PC-9 (cell line): ENCODE measurements around the gene HBA1. TPM values are rescaled to one million over a fixed set of nuclear protein-coding genes. Genes with fewer than 3 reads are reported as not detected.
"Not testable (repeated sequence)": the region's sequence is repeated elsewhere in the genome, so short reads cannot be mapped to it uniquely, and the experiment has no call there.

Experiments used
- BruUV-seq: library from RNA; stranded (reverse); fragments of 400-500 nt; replicated peaks from 2 replicates; lab custom pipeline; 2021; lab: Mats Ljungman, UMichigan
- CTCF ChIA-PET: fragments of 300-600 bp; sonication (Branson Sonifier 250); formaldehyde crosslinking; loops from one replicate; lab custom pipeline; 2022; ENCODE audit warnings: antibody characterized with exemption; lab: Charles Lee
- POLR2A ChIA-PET: fragments of 300-600 bp; sonication (Branson Sonifier 250); formaldehyde crosslinking; loops from one replicate; lab custom pipeline; 2022; ENCODE audit warnings: antibody characterized with exemption; ENCODE audit not compliant: unreplicated experiment; lab: Charles Lee
- DNase-seq, 2 experiments: peaks; one replicate each; pipeline versions ENCODE4 v3.0.0 to v3.0.0-alpha.2; 2015 to 2022; ENCODE audit warnings: mixed read lengths in 1 of 2
- H2AFZ ChIP-seq: fragments of 200-600 bp; sonication (generic); 2 replicates; pipeline ENCODE4 v1.8.1; 2017; ENCODE audit warnings: antibody characterized with exemption
- H3F3A ChIP-seq: fragments of 200-600 bp; sonication (generic); 2 replicates; pipeline ENCODE4 v1.8.1; 2017; ENCODE audit warnings: antibody characterized with exemption, mild to moderate bottlenecking, low read depth; ENCODE audit not compliant: insufficient read depth
- H3K27ac ChIP-seq: fragments of 200-600 bp; sonication (generic); 2 replicates; pipeline ENCODE4 v1.6.1; 2016; ENCODE audit warnings: mixed run types
- H3K27me3 ChIP-seq: fragments of 200-600 bp; sonication (generic); 2 replicates; pipeline ENCODE4 v1.6.1; 2016; ENCODE audit warnings: low read depth, mixed run types; ENCODE audit not compliant: insufficient read depth
- H3K36me3 ChIP-seq: fragments of 200-600 bp; sonication (generic); 2 replicates; pipeline ENCODE4 v1.6.1; 2016; ENCODE audit warnings: low read depth, mixed run types
- H3K4me1 ChIP-seq: fragments of 200-600 bp; sonication (generic); replicated peaks from 2 replicates; pipeline ENCODE4 v1.6.1; 2016; ENCODE audit warnings: mixed run types; ENCODE audit not compliant: insufficient read depth
- H3K4me2 ChIP-seq: fragments of 200-600 bp; sonication (generic); 2 replicates; pipeline ENCODE4 v1.6.1; 2017; ENCODE audit warnings: mixed run types
- H3K4me3 ChIP-seq: fragments of 200-600 bp; sonication (generic); 2 replicates; pipeline ENCODE4 v1.6.1; 2016; ENCODE audit warnings: mixed run types
- H3K79me2 ChIP-seq: fragments of 200-600 bp; sonication (generic); 2 replicates; pipeline ENCODE4 v1.6.1; 2017; ENCODE audit warnings: low read depth, mixed run types
- H3K9me2 ChIP-seq: fragments of 200-600 bp; sonication (generic); 2 replicates; pipeline ENCODE4 v1.8.1; 2017; ENCODE audit warnings: mild to moderate bottlenecking; ENCODE audit not compliant: insufficient read depth
- H3K9me3 ChIP-seq: fragments of 200-600 bp; sonication (generic); 2 replicates; pipeline ENCODE4 v1.8.1; 2016; ENCODE audit warnings: low read depth; ENCODE audit not compliant: insufficient read depth
- H4K20me1 ChIP-seq: fragments of 200-600 bp; sonication (generic); 2 replicates; pipeline ENCODE4 v1.8.1; 2017; ENCODE audit not compliant: insufficient read depth
- CTCF ChIP-seq: fragments of 200-600 bp; sonication (generic); conservative IDR thresholded peaks from 2 replicates; pipeline ENCODE4 v1.6.1; 2017; ENCODE audit warnings: mixed run types, antibody characterized with exemption, mild to moderate bottlenecking, moderate library complexity
- EZH2 ChIP-seq: fragments of 200-600 bp; sonication (generic); IDR thresholded peaks from 2 replicates; pipeline ENCODE4 v1.8.0; 2017; ENCODE audit warnings: antibody characterized with exemption, low read depth
- intact Hi-C: fragments of 100-400 bp; cut with micrococcal nuclease; formaldehyde crosslinking; loops from one replicate; pipeline ENCODE4 v1.10.0; 2022; ENCODE audit not compliant: unreplicated experiment
- total RNA-seq: library from RNA; stranded (reverse); gene quantifications from 2 replicates; pipeline ENCODE4 v1.2.3, GENCODE V29; 2021

The HBA1 gene
- total RNA-seq, 1 experiment from 2014 or later: not detected

- no peak for TF ChIP-seq EZH2
- TF ChIP-seq CTCF: no peak
- BruUV-seq: no TSS peak
- Histone ChIP-seq H3K27me3 (peaks cover 24% of the 10 kb centered on the region), H3K79me2 (no peaks in the 10 kb centered on the region), H3K4me2 (no peak overlapping the region), H3K9me3 (no peaks in the 10 kb centered on the region), H4K20me1 (0 out of 2 replicates have a peak, but pooled peaks cover 5% of the 10 kb centered on the region), H3K4me3 (no peak overlapping the region), H3K4me1 (no peaks in the 10 kb centered on the region), H2AFZ (no peak overlapping the region), H3K36me3 (no peaks in the 10 kb centered on the region), H3F3A (peaks cover 12% of the 10 kb centered on the region), H3K9me2 (no peaks in the 10 kb centered on the region), H3K27ac (no peak overlapping the region)
- intact Hi-C loops: no loop called here
- DNase-seq: no peak
- CTCF ChIA-PET: no interaction called here
- POLR2A ChIA-PET: no interaction called here
Observed at GRCh38 chr16:170788-171187, 5.7 kb upstream of the HBA1 start.

- DNase-seq, H3K36me3 ChIP-seq, H3K9me2 ChIP-seq, H2AFZ ChIP-seq, intact Hi-C loops, H3K4me3 ChIP-seq, H3K9me3 ChIP-seq, BruUV-seq, H3K79me2 ChIP-seq, H4K20me1 ChIP-seq, H3K27ac ChIP-seq, CTCF ChIA-PET, H3K4me2 ChIP-seq, H3K4me1 ChIP-seq, POLR2A ChIA-PET, H3F3A ChIP-seq: not testable (repeated sequence)
- H3K27me3 ChIP-seq: peaks cover 27% of the 10 kb centered on the region
Observed at GRCh38 chr16:172374-172941, 4.0 kb upstream of the HBA1 start, which contains the start of gene HBA2. Gene HBA2 (plus strand): TSS chr16:172876. CDS start chr16:172913, 37 bp downstream.

GRCh38 chr16:173211-173854 lies 3.1 kb upstream of the HBA1 start:
- BruUV-seq, H3K4me2 ChIP-seq, H3K27ac ChIP-seq, H4K20me1 ChIP-seq, H3K9me3 ChIP-seq, H3K36me3 ChIP-seq, H3K4me3 ChIP-seq, H3K4me1 ChIP-seq, intact Hi-C loops, DNase-seq, H3K79me2 ChIP-seq, CTCF ChIA-PET, POLR2A ChIA-PET, H2AFZ ChIP-seq, H3K9me2 ChIP-seq: not testable (repeated sequence)
- peaks cover 28% of the 10 kb centered on the region for H3K27me3 ChIP-seq
- H3F3A ChIP-seq: peaks cover 13% of the 10 kb centered on the region; the same call in 1 of the 2 replicates

GRCh38 chr16:173928-174769 lies 2.3 kb upstream of the HBA1 start:
- H3K4me2 ChIP-seq, H3K4me1 ChIP-seq, H3K9me2 ChIP-seq, H3K36me3 ChIP-seq, BruUV-seq, DNase-seq, intact Hi-C loops, H3K4me3 ChIP-seq, H4K20me1 ChIP-seq, H3K79me2 ChIP-seq, H3K27ac ChIP-seq, POLR2A ChIA-PET, H3K9me3 ChIP-seq, H2AFZ ChIP-seq, CTCF ChIA-PET: not testable (repeated sequence)
- Histone ChIP-seq H3K27me3 (peaks cover 28% of the 10 kb centered on the region), H3F3A (peaks cover 16% of the 10 kb centered on the region; the same call in 1 of the 2 replicates)
